HG03354 (cell line): ENCODE measurements around the gene SYCP2.

Experiments used
- ATAC-seq: cut with Tn5 transposase; IDR thresholded peaks from one replicate; pipeline ENCODE4 v1.9.1; 2021; ENCODE audit warnings: mild to moderate bottlenecking; ENCODE audit not compliant: unreplicated experiment, poor library complexity, severe bottlenecking

Gene SYCP2

DNA sequence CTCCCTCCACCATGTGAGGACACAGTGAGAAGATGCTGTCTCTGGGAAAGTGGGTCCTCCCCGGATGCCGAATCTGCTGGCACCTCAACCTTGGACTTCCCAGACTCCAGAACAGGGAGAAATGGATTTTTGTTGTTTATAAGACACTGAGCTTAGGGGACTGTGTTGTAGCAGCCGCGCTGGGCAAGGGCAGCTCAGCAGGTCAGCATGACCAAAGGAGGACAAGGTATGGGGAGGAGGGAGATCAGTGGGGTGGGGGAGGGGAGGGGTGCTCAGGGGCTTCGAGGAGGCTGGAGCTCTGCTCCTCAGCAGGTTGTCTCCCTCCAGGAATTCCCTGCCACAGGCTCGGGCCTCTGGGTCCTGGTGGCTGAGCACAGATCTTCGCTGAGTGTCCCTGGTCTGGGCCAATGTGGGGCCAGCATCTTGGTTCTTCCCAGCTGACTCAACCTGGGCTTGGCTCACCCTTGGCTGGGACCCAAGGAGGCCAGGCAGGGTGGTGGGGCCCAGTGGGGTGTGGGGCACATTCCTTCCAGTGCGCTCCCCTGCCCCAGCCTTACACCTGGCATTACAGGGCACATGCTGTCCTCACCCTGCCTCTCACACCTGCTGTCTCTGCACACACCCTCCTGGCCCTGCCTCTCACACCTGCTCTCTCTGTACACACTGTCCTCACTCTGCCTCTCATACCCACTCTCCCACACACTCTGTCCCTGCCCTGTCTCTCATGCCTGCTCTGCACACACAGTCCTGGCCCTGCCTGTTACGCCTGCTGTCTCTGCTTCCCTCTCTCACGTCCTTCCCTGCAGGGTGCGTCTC, 107.3 kb downstream of the SYCP2 start:
- ATAC-seq = no peak

DNA sequence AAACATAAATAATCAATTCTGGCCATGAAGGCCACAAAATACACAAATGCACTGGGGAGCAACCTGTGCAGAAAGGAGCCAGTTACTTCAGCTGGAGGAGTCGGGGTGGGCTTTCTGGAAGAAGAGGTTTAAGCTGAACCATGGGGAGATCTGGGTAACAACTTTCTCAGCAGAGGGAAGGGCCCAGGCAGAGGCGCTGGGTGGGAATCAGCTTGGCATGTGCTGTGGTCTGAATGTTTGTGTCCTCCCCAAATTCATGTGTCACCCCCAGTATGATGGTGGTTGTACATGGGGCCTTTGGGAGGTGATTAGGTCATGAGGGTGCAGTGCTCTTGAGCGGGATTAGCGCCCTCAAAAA, 107.9 kb downstream of the SYCP2 start:
- no peak for ATAC-seq

DNA sequence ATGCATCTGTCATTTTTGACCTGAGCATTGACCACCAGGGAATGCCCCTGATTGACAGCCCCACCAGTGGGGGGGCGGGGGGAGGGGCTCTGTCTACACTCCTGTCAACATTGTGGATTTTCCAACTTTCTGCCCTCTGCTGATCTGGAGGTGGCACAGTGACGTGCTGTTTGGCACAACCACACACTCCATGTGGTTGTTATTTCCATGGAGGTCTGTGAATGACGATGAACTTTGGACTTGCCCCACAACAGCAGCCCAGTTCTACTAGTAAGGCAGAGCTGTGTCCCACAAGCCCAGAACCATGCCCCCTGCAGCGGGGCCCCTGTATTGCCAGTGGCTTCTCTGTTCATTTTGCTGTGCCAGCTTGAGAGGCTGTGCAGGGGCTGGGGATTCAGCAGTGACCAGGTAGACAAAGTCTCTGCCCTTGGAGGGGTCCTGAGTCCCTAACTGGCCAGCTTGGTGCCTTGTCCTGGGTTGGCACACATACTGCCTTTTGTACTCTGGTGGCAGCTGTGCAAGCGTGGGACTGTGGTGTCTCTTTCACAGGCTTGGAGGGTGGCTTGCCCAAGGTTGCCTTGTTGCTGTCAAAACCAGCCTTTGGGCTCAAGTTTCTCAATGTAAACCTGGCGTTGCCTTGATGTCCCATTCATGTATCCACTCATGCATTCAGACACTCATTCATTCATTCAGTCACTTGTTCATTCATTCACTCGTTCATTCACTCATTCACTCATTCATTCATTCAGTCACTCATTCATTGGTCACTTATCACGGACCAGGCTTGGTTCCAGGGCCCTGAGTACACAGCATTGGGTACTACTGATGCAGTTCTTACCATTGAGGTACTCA, 108.5 kb downstream of the SYCP2 start:
- ATAC-seq = no peak

DNA sequence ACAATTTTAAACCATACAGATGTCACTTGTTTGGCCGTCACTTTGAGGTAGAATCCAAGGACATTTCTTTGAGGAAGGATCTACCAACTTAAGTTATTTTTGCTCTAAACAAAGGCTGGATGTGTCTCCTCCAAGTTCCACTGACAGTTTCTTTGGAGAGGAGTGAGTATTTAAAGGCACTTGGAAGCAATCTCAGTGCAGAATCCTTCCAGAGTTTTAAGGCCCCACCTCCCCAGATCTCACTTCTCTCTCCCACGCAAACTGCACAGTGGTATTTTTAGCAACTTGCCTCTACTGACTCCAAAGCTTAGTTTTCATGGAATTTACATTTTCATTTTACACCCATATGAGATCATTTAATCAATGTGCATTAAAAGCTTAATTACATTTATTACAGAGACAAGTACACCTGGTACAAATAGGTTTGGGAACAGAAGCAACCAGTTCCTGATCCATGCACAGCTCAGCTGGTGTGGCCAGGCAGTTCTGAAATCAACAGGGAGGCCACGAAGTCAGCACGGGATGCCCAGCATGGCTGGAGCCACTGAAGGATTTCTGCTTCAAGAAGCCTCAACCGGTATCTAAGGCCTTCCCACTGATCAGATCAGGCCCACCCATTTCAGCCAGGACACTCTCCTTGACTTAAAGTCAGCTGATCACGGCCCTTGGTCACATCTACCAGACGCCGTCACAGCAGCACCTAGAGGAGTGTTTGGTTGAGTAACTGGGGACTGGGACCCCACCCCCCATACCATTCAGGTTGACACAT, 109.8 kb downstream of the SYCP2 start:
- ATAC-seq = no peak

DNA sequence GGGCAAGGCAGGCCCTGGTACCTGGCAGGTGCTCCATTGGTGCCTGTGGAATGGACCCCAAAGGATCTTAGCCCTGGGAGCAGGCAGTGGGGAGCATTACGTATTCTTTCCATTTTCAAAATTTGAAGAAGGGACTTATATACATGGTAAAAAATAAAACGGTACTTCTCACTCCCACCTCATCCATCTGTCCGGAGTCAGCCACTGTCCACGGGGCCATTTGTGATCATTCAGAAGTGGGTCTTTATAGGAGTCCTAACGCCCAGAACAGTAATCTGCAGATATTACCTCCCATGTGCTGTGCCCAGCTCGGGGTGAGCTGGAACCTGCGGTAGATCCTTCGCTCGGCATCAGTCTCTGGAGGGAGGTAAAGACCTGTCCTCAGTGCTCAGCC, 110.4 kb downstream of the SYCP2 start:
- no peak for ATAC-seq

DNA sequence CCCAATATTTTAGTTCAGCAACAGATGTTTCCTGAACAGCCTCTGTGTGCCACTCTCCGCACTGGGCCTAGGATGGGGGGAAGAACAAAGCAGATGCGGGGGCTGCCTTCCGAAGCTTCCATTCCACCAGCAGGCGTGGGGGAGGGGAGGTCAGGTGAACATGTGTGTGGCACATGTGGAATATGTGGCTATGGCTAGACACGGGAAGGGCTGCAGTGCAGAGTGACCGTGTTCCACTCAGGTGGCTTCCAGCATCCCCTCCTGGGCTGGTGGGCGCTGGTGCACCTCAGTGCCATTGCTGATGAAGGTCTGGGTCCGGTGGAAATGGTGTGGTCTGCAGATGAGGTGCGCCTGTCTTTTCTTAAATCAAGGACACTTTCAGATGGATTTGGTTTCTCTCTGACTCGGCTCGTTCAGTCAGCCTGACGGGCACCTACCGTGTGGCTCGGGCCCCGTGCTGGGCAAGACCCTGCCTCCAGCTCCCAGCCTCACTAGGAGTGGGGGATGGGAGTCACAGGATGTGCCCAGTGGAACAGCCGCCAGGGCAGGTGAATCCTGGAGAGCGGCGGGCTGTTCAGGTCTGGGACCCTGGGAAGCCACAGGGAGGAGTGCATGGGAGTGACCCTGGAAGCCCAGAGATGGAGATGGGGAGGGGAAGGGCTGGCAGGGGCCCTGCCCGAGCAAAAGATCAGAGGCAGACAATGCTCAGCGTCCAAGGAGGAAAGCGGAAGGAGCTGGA, 111.0 kb downstream of the SYCP2 start:
- no peak for ATAC-seq

DNA sequence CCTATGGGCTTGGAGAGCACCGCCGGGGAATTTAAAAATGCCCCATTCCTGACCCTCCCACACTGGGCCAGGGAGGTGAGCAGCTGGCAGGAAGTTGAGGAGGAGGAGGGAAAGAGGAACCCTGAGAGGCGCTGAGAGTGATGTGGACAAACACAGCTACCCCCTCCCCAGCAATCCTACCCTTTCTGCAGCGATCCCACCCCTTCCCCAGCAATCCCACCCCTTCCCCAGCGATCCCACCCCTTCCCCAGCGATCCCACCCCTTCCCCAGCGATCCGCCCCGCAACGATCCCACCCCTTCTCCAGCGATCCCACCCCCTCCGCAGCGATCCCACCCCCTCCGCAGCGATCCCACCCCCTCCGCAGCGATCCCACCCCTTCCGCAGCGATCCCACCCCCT, 111.6 kb downstream of the SYCP2 start:
- ATAC-seq = no peak

DNA sequence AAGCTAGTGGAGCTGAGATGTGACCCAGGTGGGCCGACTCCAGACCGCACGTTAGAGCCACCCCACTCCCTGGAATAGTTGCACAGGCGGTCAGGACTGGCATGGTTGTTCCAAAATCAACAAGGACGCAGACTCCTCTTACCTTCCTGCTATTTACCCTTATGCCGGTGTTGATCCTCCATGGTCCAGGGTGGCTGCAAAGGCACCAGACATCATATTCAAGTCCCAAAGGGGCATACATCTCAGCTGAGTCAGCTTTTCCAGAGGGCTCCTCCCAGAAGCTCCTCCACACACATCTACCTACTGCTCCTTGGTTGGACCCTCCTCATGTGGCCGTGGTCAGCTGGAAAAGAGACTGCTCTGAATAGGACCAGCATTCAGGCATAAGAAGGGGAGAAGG, 112.2 kb downstream of the SYCP2 start:
- no peak for ATAC-seq

DNA sequence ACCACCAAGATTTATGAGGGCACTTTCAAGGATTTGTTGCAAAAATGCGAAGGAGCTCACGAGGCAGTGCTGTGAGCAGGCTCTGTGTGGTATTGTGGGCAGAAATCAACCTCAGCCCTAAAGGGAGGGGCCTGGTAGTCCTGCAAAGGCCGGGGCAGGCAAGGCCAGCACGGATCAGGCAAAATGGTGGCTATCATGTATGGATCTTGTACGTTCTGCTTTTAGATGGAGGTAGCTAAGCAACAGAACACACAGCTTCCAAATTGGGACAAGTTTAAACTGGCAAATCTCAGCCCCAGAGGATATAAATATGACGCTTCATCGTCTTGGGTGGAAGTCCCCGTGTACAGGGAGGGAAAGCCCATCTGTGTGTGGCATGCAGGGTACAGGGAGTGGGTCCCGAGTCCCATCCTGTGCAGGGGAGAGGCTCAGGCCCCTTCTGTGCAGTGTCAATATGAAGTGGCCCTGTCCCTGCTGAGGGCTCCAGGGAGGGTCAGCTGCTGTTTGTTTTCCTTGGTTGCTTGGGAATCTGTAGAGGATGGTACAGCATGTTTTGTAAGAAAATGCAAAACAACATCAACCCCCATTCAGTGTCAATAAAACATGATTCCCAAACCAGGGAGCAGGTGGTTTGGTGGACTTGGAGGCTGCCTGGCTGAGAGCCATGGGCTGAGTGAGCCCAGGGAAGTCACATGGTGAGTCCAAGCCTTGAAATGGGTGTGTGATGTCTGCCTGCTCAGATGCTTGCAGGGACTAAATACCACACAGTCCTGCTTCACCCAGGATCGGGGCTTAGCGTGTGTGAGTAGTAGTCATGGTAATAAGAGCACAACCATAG, 113.0 kb downstream of the SYCP2 start:
- ATAC-seq = no peak

DNA sequence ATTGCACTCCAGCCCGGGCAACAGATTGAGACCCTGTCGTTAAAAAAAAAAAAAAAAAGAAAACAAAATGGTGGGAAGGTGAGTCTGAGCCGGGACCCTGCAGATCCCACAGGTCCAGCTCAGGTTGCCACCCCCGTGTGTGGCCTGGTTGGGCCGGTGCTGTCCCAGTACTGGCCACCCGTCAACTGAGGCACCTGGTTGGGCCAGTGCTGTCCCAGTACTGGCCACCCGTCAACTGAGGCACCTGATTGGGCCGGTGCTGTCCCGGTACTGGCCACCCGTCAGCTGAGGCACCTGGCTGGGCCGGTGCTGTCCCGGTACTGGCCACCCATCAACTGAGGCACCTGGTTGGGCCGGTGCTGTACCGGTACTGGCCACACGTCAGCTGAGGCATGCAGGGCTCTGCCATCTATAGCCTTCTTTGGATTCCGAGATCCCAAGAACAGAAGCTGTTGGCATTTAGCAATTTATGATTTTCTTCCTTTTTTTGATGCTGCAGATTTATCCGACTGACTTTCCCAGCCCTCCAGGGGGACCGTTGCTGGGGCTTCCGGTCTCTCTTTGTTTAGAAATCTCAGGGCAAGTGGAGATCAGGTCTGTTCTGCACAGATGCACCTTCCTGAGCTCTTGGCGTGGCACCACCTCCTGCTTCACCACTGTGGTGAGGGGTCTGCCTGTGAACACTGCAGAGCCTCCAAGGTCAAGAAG, 113.8 kb downstream of the SYCP2 start:
- ATAC-seq = no peak

DNA sequence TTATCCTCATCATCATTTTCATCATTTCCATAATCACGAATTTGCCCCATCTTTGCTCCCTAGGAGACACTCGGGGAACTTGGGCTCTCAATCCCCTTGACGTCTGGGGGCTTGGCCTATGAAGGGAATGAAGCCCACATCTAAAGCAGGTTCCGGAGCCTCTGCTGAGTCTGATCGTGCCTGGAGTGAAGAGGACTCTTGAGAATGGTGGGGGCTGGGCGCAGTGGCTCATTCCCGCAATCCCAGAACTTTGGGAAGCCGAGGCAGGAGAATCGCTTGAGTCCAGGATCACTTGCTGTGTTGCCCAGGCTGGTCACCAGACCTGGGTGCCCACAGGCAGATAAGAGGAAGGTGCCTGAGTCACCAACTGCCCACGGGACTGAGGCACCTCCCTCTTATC, 114.5 kb downstream of the SYCP2 start:
- no peak for ATAC-seq

DNA sequence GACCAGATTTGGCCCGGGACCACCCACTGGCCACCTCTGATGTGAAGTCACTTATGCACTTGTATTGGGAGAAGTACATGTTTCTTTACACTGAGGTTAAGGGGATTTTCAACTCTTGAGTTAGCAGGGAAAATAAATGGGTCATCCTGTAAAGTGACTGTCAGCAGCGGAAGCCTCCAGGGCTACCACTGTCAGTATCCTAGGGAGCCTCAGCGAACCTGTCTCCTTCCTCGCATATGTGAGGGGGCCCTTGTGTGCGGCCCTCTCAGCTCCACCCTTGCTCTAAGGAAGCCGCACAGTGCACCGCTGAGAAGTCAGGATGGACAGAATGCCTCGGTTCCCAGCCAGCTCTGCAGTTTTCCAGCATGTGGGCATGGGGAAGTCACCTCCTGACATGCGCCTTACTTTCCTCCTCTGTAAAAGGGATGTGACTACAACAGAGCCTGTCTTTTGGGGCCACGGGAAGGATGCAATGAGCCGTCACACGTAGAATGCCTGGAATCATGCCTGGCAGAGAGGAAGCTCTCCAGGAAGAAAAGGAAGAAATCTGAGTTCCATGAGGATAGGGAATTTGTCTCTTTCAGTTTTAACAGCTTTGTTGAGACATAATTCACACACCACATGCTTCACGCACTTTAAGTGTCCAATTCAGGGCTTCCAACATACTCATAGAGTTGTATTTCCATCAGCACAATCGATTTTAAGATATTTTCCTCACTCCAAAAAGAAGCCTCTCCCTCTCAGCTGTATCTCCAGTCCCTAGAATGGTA, 115.4 kb downstream of the SYCP2 start:
- no peak for ATAC-seq

DNA sequence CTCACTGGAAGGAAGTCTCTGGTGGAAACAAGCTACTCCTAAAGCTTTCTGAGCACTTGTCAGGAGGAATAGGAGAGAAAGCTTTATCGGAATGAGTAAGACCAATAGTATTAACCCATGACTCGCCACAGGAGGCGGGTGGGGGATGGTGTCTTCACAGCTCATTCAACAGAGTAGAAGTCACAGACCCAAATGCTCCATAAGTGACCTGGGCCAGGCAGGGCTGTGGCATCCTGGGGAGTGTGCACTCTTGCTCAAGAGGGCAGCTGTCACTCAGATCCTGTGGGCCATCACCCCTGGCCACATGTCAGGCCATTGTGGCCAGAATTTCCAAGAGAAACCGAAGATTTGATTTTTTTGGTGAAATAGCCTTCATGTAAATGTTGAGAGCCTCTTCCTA, 116.0 kb downstream of the SYCP2 start:
- no peak for ATAC-seq

DNA sequence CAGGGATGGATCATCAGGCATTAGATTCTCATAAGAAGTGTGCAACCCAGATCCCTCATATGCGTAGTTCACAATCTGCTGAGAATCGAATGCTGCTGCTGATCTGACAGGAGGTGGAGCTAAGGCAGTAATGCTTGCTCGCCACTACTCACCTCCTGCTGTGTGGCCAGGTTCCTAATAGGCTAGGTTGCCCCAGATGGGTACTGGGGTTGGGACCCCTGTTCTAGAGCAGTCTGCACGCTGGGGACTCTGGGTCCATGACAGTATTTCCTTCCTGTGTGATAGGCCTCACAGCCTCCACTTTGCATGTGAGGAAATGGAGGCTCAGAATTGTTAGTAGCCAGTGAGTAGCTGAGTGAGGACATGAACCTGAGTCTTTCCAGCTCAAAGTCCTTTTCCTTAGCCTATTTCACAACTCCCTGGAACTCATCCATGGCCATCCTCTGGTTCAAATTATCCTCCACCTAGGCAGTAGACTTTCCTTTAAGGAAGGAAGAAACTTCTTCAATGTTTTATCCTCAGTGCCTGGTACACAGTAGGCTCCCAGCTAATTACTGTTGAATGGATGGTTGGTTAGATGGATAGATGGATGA, 117.2 kb downstream of the SYCP2 start:
- no peak for ATAC-seq

DNA sequence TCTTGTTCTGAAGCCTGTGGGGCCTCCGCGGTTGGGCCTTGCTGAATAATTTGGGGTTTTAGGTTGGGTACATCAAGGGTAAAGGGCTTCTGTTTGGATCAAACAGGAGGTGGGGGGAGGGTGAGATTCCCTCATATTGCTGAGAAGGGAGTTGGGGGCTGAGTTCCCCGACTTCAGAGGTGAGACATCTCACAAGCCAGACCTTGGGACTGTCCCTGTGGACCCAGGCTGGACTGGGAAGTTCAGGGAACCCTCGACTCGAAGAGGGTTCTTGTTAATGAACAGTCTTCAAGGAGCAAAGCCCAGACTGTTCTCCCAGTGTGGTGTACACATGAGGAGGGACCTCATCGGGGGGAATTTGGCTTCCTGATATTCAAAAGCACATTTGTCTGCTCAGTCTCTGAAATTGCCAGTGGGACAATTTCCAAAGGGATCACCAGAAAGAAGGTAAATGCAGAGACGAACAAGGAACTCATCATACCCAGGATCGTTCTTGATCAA, 118.5 kb downstream of the SYCP2 start:
- no peak for ATAC-seq

DNA sequence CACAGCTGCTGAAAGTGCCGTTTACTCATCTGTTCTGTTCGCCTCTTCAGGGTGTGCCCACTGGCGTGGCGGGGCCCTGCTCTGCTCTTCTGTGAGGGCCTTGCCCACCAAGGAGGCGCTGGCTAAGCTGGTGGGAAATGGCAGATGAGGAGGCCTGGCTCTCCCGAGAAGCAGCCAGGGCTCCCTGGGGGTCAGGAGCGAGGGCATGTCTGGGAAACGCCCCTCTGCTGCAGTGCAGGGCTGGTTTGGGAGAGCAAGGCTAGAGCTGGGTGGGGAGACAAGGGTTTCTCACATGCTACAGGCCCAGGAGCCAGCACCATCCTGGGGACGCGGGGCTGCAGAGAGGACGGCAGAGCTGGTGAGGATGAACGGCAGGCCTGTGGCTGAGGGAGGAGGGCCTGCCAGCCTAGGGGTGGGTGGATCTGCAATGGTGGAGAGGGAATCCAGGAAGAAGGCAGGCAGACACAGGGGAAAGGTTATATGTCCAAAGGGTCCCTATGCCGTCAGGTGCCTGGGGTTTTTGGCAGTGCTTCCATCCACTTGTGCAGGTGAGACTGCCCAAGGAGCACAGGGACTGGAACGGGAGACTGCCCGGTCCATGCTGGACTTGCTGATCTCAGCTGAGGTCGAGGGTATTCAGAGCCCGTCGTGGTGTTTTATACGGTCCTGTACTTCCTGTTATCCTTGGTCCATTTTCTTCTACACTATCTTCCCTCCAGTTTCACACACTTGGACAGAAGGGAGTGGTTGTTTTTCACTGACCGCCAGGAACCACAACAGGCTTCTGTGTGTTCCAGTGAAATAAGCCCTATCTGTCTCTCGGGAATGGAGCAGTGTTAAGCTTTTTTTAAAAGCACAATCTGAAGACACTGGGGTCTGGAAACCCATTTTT, 119.2 kb downstream of the SYCP2 start:
- ATAC-seq = no peak
